Adrenal gland (tissue), 12 donors: Measurements from ENCODE around the gene GJB4. TPM values are rescaled to one million over a fixed set of nuclear protein-coding genes. Genes with fewer than 3 reads are reported as not detected.

Experiments used
- DNase-seq, 7 donors: peaks; one replicate each; pipeline ENCODE4 v3.0.0-alpha.2; 2019 to 2020
- H3K27ac ChIP-seq, 5 donors: fragments of 200-600 bp; sonication (generic) in 4 of 5; 1 replicate in 3 of 5; 2 replicates in 2 of 5; pipeline versions ENCODE4 v1.5.1 to v1.8.0; 2016 to 2020; ENCODE audit warnings: mild to moderate bottlenecking in 1 of 5
- H3K27me3 ChIP-seq: fragments of 200-600 bp; 2 replicates; pipeline ENCODE4 v1.8.0; 2021
- H3K36me3 ChIP-seq, 2 donors: fragments of 200-600 bp; replicated peaks in 1 of 2; 1 replicate in 1 of 2; 2 replicates in 1 of 2; pipeline versions ENCODE4 v1.5.1 to v1.8.0; 2018 to 2022
- H3K4me1 ChIP-seq, 2 donors: fragments of 200-600 bp; replicated peaks in 1 of 2; 1 replicate in 1 of 2; 2 replicates in 1 of 2; pipeline versions ENCODE4 v1.5.1 to v1.8.0; 2018 to 2021
- H3K4me3 ChIP-seq, 4 donors: fragments of 200-600 bp; sonication (generic) in 3 of 4; one replicate each; pipeline ENCODE4 v1.5.1; 2016 to 2018
- H3K9me3 ChIP-seq, 3 donors: fragments of 200-600 bp; sonication (generic) in 1 of 3; replicated peaks in 1 of 3; 1 replicate in 2 of 3; 2 replicates in 1 of 3; pipeline versions ENCODE4 v1.5.1 to v1.8.0; 2016 to 2021
- POLR2A ChIP-seq, 2 donors: fragments of 450-650 bp; IDR thresholded peaks; one replicate each; pipeline ENCODE4 v1.6.1; 2017; ENCODE audit warnings: antibody characterized with exemption in 2 of 2, mild to moderate bottlenecking in 2 of 2, moderate library complexity in 1 of 2
- WGBS, 4 donors: extraction: QIAGEN DNeasy Blood & Tissue Kit in 2 of 4; methylation state at CpG; one replicate each; pipeline versions ENCODE4 v1.1.5 to v1.1.7; 2013 to 2017; 5-methylcytosine and 5-hydroxymethylcytosine counted together
- intact Hi-C, 2 donors: fragments of 100-400 bp; cut with DNase I; formaldehyde crosslinking; loops; one replicate each; pipeline versions ENCODE4 v1.14.1 to v1.15.0; 2022 to 2023
- polyA plus RNA-seq, 3 donors: library from polyadenylated mRNA; stranded (reverse); fragments of 200-250 nt in 2 of 3; fragments of 350-450 nt in 1 of 3; fragmentation: Illumina TruSeq in 1 of 3; extraction: RNeasy Lipid Tissue Mini Kit (QIAGEN cat#74804) in 1 of 3; gene quantifications; one replicate each; pipeline ENCODE4 v1.2.3, GENCODE V29; 2013 to 2014
- total RNA-seq, 9 donors: library from RNA; depleted of rRNA in 4 of 9; stranded (reverse); fragments of >200 nt in 4 of 9; fragments of 120-200 nt in 1 of 9; fragmentation: NEBNext Ultra II Directional in 1 of 9; extraction: Animal tissue kit (Norgen Biotek cat#: 25700) in 1 of 9; gene quantifications; one replicate each; pipeline versions ENCODE4 v1.1.0 to v1.2.4, GENCODE V29; 2013 to 2023
- TF ChIP-seq, protein P1 (sequence below), 6 experiments: fragments of 450-650 bp in 4 of 6; fragments of 200-600 bp in 2 of 6; sonication (generic) in 1 of 6; IDR thresholded peaks; 1 replicate in 5 of 6; 2 replicates in 1 of 6; pipeline versions ENCODE4 v1.5.1 to v1.8.0; 2016 to 2021; ENCODE audit warnings: antibody characterized with exemption in 6 of 6, mild to moderate bottlenecking in 2 of 6, moderate library complexity in 1 of 6
- donor health status: healthy with polysubstance abuse.
- donor health status: Bipolar disorder and iron deficiency.
- donor health status: DM: yes; HTN: yes; CAD: no.
- donor health status: DM: no; HTN: no; CAD: no.
- donor health status: DM: no; HTN: no; CAD: no.
- donor health status: DM: yes; HTN: yes; CAD: no.

The GJB4 gene
- total and polyA plus RNA-seq, 12 donors: not detected

DNA sequence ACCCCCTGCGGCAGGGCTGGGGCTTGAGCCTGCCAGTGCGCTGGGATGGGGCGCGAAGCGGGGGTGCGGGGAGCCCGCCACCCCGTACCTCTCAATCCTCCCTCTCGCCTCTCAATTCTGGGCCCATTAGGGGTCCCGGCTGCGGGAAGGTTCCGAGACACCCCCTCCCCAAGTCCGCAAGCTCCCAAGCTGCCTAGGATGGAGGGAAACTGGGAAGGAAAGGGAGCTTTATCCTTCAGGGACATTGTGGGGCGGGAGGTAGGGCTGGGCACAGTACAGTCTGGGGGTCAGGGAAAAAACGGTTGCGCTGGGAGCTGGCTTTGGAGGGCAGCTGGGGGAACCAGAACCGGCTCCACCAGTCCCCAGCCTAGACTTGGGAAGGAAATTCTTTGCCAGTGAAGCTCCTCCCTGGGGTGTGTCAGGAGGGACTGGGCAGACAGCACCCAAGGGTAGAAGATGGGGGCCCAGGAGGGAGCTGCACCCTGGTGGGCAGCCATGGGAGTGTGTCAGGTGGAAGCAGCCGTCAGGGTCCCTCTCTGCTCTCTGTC is 22.4 kb downstream of the GJB4 start:
- H3K4me3 ChIP-seq: peak overlapping the region in 1 of 4 donors; percentile 49
- H3K27me3 ChIP-seq: peaks cover 21% of the 10 kb centered on the region
- DNase-seq: peak in 1 of 7 donors; percentile 39
- H3K36me3 ChIP-seq: no peaks in the 10 kb centered on the region
- H3K27ac ChIP-seq: no peak overlapping the region
- TF ChIP-seq, protein P1, sequence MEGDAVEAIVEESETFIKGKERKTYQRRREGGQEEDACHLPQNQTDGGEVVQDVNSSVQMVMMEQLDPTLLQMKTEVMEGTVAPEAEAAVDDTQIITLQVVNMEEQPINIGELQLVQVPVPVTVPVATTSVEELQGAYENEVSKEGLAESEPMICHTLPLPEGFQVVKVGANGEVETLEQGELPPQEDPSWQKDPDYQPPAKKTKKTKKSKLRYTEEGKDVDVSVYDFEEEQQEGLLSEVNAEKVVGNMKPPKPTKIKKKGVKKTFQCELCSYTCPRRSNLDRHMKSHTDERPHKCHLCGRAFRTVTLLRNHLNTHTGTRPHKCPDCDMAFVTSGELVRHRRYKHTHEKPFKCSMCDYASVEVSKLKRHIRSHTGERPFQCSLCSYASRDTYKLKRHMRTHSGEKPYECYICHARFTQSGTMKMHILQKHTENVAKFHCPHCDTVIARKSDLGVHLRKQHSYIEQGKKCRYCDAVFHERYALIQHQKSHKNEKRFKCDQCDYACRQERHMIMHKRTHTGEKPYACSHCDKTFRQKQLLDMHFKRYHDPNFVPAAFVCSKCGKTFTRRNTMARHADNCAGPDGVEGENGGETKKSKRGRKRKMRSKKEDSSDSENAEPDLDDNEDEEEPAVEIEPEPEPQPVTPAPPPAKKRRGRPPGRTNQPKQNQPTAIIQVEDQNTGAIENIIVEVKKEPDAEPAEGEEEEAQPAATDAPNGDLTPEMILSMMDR (IDR thresholded peaks at IDR 0.05): no peak
- TF ChIP-seq POLR2A (IDR thresholded peaks at IDR 0.05): no peak
- 20 to 58% (median 38%) methylated on average over 5 to 18 of the region's 18 CpGs for WGBS, 4 donors
- H3K4me1 ChIP-seq: peaks cover 0 to 14% of the 10 kb centered on the region in 2 donors
- H3K9me3 ChIP-seq: no peaks in the 10 kb centered on the region
- intact Hi-C loops: no loop called here

DNA sequence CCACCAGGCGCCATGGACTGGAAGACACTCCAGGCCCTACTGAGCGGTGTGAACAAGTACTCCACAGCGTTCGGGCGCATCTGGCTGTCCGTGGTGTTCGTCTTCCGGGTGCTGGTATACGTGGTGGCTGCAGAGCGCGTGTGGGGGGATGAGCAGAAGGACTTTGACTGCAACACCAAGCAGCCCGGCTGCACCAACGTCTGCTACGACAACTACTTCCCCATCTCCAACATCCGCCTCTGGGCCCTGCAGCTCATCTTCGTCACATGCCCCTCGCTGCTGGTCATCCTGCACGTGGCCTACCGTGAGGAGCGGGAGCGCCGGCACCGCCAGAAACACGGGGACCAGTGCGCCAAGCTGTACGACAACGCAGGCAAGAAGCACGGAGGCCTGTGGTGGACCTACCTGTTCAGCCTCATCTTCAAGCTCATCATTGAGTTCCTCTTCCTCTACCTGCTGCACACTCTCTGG is 25.2 kb downstream of the GJB4 start:
- intact Hi-C loops: loop anchor here (5.0 kb wide), 2 partner anchors 68 to 83 kb away; no protein-coding TSS in a partner anchor
- DNase-seq: no peak

GRCh38 chr1:34785231-34785874 is 25.8 kb downstream of the GJB4 start:
- Histone ChIP-seq H3K27ac (no peak overlapping the region), H3K36me3 (no peaks in the 10 kb centered on the region), H3K4me1 (peaks cover 0 to 14% of the 10 kb centered on the region in 2 donors), H3K9me3 (no peaks in the 10 kb centered on the region), H3K27me3 (peaks cover 16% of the 10 kb centered on the region), H3K4me3 (no peak overlapping the region)
- 81 to 84% (median 82%) methylated on average over 19 to 22 of the region's 22 CpGs for WGBS, 4 donors
- TF ChIP-seq, protein P1 (IDR thresholded peaks at IDR 0.05): no peak
- no peak for TF ChIP-seq POLR2A (IDR thresholded peaks at IDR 0.05)
- no peak for DNase-seq
- intact Hi-C loops: loop anchor here (5.0 kb wide), 2 partner anchors 67 to 82 kb away; no protein-coding TSS in a partner anchor

More for the DNA sequence above, 25.2 kb downstream of the GJB4 start:
- 86 to 88% (median 88%) methylated on average over 24 to 28 of the region's 28 CpGs for WGBS, 4 donors
- peaks cover 0 to 14% of the 10 kb centered on the region in 2 donors for H3K4me1 ChIP-seq
- no peaks in the 10 kb centered on the region for H3K9me3 ChIP-seq
- no peak overlapping the region for H3K4me3 ChIP-seq
- peaks cover 21% of the 10 kb centered on the region for H3K27me3 ChIP-seq
- no peak overlapping the region for H3K27ac ChIP-seq
- no peak for TF ChIP-seq POLR2A (IDR thresholded peaks at IDR 0.05)
- TF ChIP-seq, protein P1 (IDR thresholded peaks at IDR 0.05): no peak
- H3K36me3 ChIP-seq: no peaks in the 10 kb centered on the region

- Histone ChIP-seq H3K4me3 (no peak overlapping the region), H3K4me1 (peaks cover 0 to 12% of the 10 kb centered on the region in 2 donors), H3K36me3 (no peaks in the 10 kb centered on the region), H3K9me3 (no peaks in the 10 kb centered on the region), H3K27me3 (peaks cover 14% of the 10 kb centered on the region), H3K27ac (no peak overlapping the region)
- DNase-seq: no peak
- intact Hi-C loops: loop anchor here (5.0 kb wide), 2 partner anchors 66 to 81 kb away; no protein-coding TSS in a partner anchor
- WGBS, 4 donors: 58 to 63% (median 61%) methylated on average over 4 of the region's 4 CpGs
- TF ChIP-seq POLR2A (IDR thresholded peaks at IDR 0.05): no peak
- TF ChIP-seq, protein P1 (IDR thresholded peaks at IDR 0.05): no peak
Measured at GRCh38 chr1:34785875-34786470, 26.4 kb downstream of the GJB4 start.
